Measurements from ENCODE around the gene SEZ6. TPM values are rescaled to one million over a fixed set of nuclear protein-coding genes. Genes with fewer than 3 reads are reported as not detected.

SEZ6 gene
- total and polyA plus RNA-seq, 11 donors, result 0.25 TPM; not detected in 10

DNA sequence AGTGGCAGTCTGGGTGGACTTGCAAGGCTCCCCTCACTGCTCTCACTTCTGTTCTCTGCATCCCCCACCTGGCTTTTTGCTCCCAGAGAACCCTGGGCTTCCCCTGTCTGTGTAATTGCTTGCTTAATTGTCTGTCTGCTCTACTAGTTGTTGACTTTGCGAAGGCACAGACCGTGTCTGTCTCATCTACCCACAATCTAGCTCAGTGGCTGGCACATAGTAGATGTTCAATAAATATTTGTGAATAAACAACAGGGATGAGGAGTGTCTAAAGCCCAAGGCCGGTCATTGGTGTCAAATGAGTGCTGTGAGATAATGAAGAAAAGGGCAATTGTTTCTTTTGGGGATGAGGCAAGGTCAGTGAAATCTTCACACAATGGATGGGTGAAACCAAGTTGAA, 2.8 kb upstream of the SEZ6 start:
- H3K36me3 ChIP-seq, result no peaks in the 10 kb centered on the region
- no peak for TF ChIP-seq POLR2A (IDR thresholded peaks at IDR 0.05)
- no peak for TF ChIP-seq CTCF (IDR thresholded peaks at IDR 0.05)
- 78 to 84% (median 82%) methylated on average over 3 of the region's 3 CpGs for WGBS, 4 donors
- H3K27ac ChIP-seq, result no peak overlapping the region
- H3K27me3 ChIP-seq, result peaks cover 9 to 46% (median 31%) of the 10 kb centered on the region in 9 donors
- no peak overlapping the region for H3K4me3 ChIP-seq
- no peak for DNase-seq
- intact Hi-C loops (cut with DNase I), result loop anchor here in 1 of 10 donors (5.0 kb wide), 1 partner anchor 59 kb away; no protein-coding TSS in a partner anchor
- no peak for ATAC-seq
- no peaks in the 10 kb centered on the region for H3K9me3 ChIP-seq
- peaks cover 0 to 13% (median 3%) of the 10 kb centered on the region in 12 donors for H3K4me1 ChIP-seq

- peaks cover 0 to 13% (median 3%) of the 10 kb centered on the region in 12 donors for H3K4me1 ChIP-seq
- ATAC-seq, result no peak
- TF ChIP-seq POLR2A (IDR thresholded peaks at IDR 0.05) (no peak), CTCF (IDR thresholded peaks at IDR 0.05) (no peak)
Observed at GRCh38 chr17:29007860-29008455, 2.1 kb upstream of the SEZ6 start.

GRCh38 chr17:29007456-29007855, 1.6 kb upstream of the SEZ6 start:
- H3K27ac ChIP-seq, result no peak overlapping the region
- intact Hi-C loops (cut with DNase I), result loop anchor here in 1 of 10 donors (5.0 kb wide), 1 partner anchor 60 kb away; no protein-coding TSS in a partner anchor
- H3K4me3 ChIP-seq, result no peak overlapping the region
- TF ChIP-seq CTCF (IDR thresholded peaks at IDR 0.05) (no peak), POLR2A (IDR thresholded peaks at IDR 0.05) (no peak)
- no peak for ATAC-seq
- H3K9me3 ChIP-seq, result no peaks in the 10 kb centered on the region
- DNase-seq, result no peak
- WGBS, 4 donors, result 23 to 46% (median 31%) methylated on average over 2 of the region's 2 CpGs
- H3K36me3 ChIP-seq, result no peaks in the 10 kb centered on the region
- peaks cover 9 to 57% (median 35%) of the 10 kb centered on the region in 9 donors for H3K27me3 ChIP-seq
- H3K4me1 ChIP-seq, result peaks cover 0 to 13% (median 3%) of the 10 kb centered on the region in 12 donors

More at GRCh38 chr17:29007860-29008455, 2.1 kb upstream of the SEZ6 start:
- DNase-seq, result no peak
- intact Hi-C loops (cut with DNase I), result loop anchor here in 1 of 10 donors (5.0 kb wide), 1 partner anchor 59 kb away; no protein-coding TSS in a partner anchor
- WGBS, 4 donors, result 51 to 73% (median 63%) methylated on average over 1 to 2 of the region's 2 CpGs
- H3K27ac ChIP-seq, result no peak overlapping the region
- H3K27me3 ChIP-seq, result peaks cover 9 to 53% (median 35%) of the 10 kb centered on the region in 9 donors
- H3K4me3 ChIP-seq, result no peak overlapping the region
- no peaks in the 10 kb centered on the region for H3K36me3 ChIP-seq
- no peaks in the 10 kb centered on the region for H3K9me3 ChIP-seq

GRCh38 chr17:29004081-29004692, 1.6 kb downstream of the SEZ6 start:
- ATAC-seq, result peak in 1 of 4 donors; percentile 29
- H3K27ac ChIP-seq, result no peak overlapping the region
- H3K4me3 ChIP-seq, result no peak overlapping the region
- no peaks in the 10 kb centered on the region for H3K36me3 ChIP-seq
- TF ChIP-seq CTCF (IDR thresholded peaks at IDR 0.05) (no peak), POLR2A (IDR thresholded peaks at IDR 0.05) (no peak)
- intact Hi-C loops (cut with DNase I), result no loop called here
- WGBS, 4 donors, result 39 to 45% (median 40%) methylated on average over 16 to 20 of the region's 20 CpGs
- peak in 1 of 5 donors; percentile 32 for DNase-seq
- H3K9me3 ChIP-seq, result no peaks in the 10 kb centered on the region
- peaks cover 9 to 57% (median 35%) of the 10 kb centered on the region in 9 donors for H3K27me3 ChIP-seq
- peaks cover 0 to 13% (median 3%) of the 10 kb centered on the region in 12 donors for H3K4me1 ChIP-seq

Data from heart left ventricle (tissue), 16 donors.